K562 (cell line): ENCODE data around the gene HSDL1. TPM values are rescaled to one million over a fixed set of nuclear protein-coding genes. Genes with fewer than 3 reads are reported as not detected.
A peak's percentile ranks its signal among the peaks of the same experiment; 100 is the strongest.

Experiments
- ATAC-seq: fragments of 200-7000 bp; cut with Tn5 transposase; 3 replicates; pipeline ENCODE4 v1.9.1; 2020; ENCODE audit warnings: moderate library complexity
- BruUV-seq: library from RNA; stranded (reverse); fragments of 400-500 nt; replicated peaks from 2 replicates; lab custom pipeline; 2021; lab: Mats Ljungman, UMichigan
- CTCF ChIA-PET: fragments of 300-600 bp; formaldehyde crosslinking; extraction: SDS; loops from one replicate; lab custom pipeline; 2021; ENCODE audit warnings: low intra/inter-chr PET ratio; lab: Yijun Ruan, JAX
- POLR2A ChIA-PET: fragments of 300-600, 350-650 bp; sonication (Branson Sonifier 250); formaldehyde crosslinking; extraction: SDS; loops from one replicate; lab custom pipeline; 2021; ENCODE audit warnings: antibody characterized with exemption, inconsistent platforms; lab: Yijun Ruan, JAX
- DNase-seq, 4 experiments: peaks; one replicate each; pipeline versions ENCODE4 v3.0.0 to v3.0.0-alpha.2; 2011 to 2018; ENCODE audit warnings: low spot score in 3 of 4, mixed read lengths in 3 of 4; ENCODE audit errors: extremely low read depth in 1 of 4
- FAIRE-seq: peaks from 2 replicates; lab custom pipeline; 2011; peaks lifted over from hg19 to GRCh38; lab: Jason Lieb, UNC
- H2AFZ ChIP-seq: 2 replicates; pipeline ENCODE4 v1.6.0; 2011; ENCODE audit warnings: low read depth, low read length, control low read depth, inconsistent platforms
- H3K27ac ChIP-seq: fragments of 200-600 bp; 3 replicates; pipeline ENCODE4 v1.8.0; 2011; ENCODE audit warnings: low read depth, mild to moderate bottlenecking, control low read depth, inconsistent platforms, low read length, moderate library complexity, mixed read lengths; ENCODE audit errors: extremely low read depth
- H3K27me3 ChIP-seq, 2 experiments: fragments of 300-600 bp in 1 of 2; 2 replicates in 1 of 2; 3 replicates in 1 of 2; pipeline versions ENCODE4 v1.6.0 to v1.8.0; 2011; ENCODE audit warnings: inconsistent platforms in 2 of 2, low read length in 2 of 2, mild to moderate bottlenecking in 1 of 2, mixed read lengths in 1 of 2, moderate library complexity in 1 of 2; ENCODE audit not compliant: control insufficient read depth in 2 of 2, insufficient read depth in 2 of 2
- H3K36me3 ChIP-seq: fragments of 300-600 bp; 3 replicates; pipeline ENCODE4 v1.8.0; 2011; ENCODE audit warnings: mild to moderate bottlenecking, low read length, inconsistent platforms; ENCODE audit not compliant: control insufficient read depth, insufficient read depth
- H3K4me1 ChIP-seq, 2 experiments: fragments of 200-600 bp in 1 of 2; replicated peaks in 1 of 2; 2 replicates in 1 of 2; 3 replicates in 1 of 2; pipeline versions ENCODE4 v1.5.1 to v1.8.0; 2011; ENCODE audit warnings: inconsistent platforms in 2 of 2, low read length in 2 of 2, mild to moderate bottlenecking in 1 of 2, mixed read lengths in 1 of 2, moderate library complexity in 1 of 2; ENCODE audit not compliant: control insufficient read depth in 2 of 2, insufficient read depth in 2 of 2
- H3K4me2 ChIP-seq: 2 replicates; pipeline ENCODE4 v1.6.1; 2011; ENCODE audit warnings: low read length, control low read depth, inconsistent platforms, mixed read lengths; ENCODE audit not compliant: insufficient read depth
- H3K4me3 ChIP-seq: fragments of 200-600 bp; sonication (generic), shearing (Covaris generic); 2 replicates; pipeline ENCODE4 v1.5.1; 2016; ENCODE audit warnings: control low read depth, inconsistent platforms
- H3K79me2 ChIP-seq: fragments of 200-600 bp; 3 replicates; pipeline ENCODE4 v1.8.0; 2011; ENCODE audit warnings: low read length, inconsistent platforms; ENCODE audit not compliant: control insufficient read depth, insufficient read depth
- H3K9ac ChIP-seq, 2 experiments: 2 replicates each; pipeline versions ENCODE4 v1.6.0 to v1.6.1; 2011; ENCODE audit warnings: low read depth in 2 of 2, low read length in 2 of 2, control low read depth in 1 of 2, inconsistent platforms in 1 of 2, mild to moderate bottlenecking in 1 of 2, mixed read lengths in 1 of 2; ENCODE audit not compliant: insufficient read depth in 1 of 2
- H3K9me1 ChIP-seq: one replicate; pipeline ENCODE4 v1.6.0; 2011; ENCODE audit warnings: inconsistent platforms, mild to moderate bottlenecking, low read length, moderate library complexity; ENCODE audit not compliant: control insufficient read depth, insufficient read depth
- H3K9me3 ChIP-seq: replicated peaks from 2 replicates; pipeline ENCODE4 v1.5.1; 2011; ENCODE audit warnings: low read depth, low read length, inconsistent platforms; ENCODE audit not compliant: control insufficient read depth, insufficient read depth
- H4K20me1 ChIP-seq: replicated peaks from 2 replicates; pipeline ENCODE4 v1.6.1; 2011; ENCODE audit warnings: low read length, inconsistent platforms, mixed read lengths; ENCODE audit not compliant: control insufficient read depth, insufficient read depth
- ATF3 ChIP-seq, 2 experiments: fragments of 450-650 bp in 1 of 2; sonication (generic) in 1 of 2; formaldehyde crosslinking in 1 of 2; IDR thresholded peaks in 1 of 2; conservative IDR thresholded peaks in 1 of 2; 2 replicates each; pipeline versions ENCODE4 v1.6.1 to v1.8.1; 2016 to 2023; ENCODE audit warnings: mild to moderate bottlenecking in 2 of 2, moderate library complexity in 2 of 2, inconsistent platforms in 1 of 2, missing genetic modification reagents in 1 of 2
- CTBP1 ChIP-seq: fragments of 450-650 bp; IDR thresholded peaks from 2 replicates; pipeline ENCODE4 v1.6.1; 2016; ENCODE audit warnings: borderline replicate concordance
- NELFE ChIP-seq: IDR thresholded peaks from 2 replicates; pipeline ENCODE4 v1.6.1; 2011; ENCODE audit warnings: mild to moderate bottlenecking; ENCODE audit not compliant: insufficient read depth, insufficient read length
- ZEB2 ChIP-seq: fragments of 450-650 bp; IDR thresholded peaks from 2 replicates; pipeline ENCODE4 v1.6.1; 2016
- WGBS: fragments of 100-300 bp; shearing (Covaris generic); methylation state at CpG from one replicate; pipeline ENCODE4 v1.1.6; 2016; ENCODE audit warnings: low coverage, mixed read lengths; ENCODE audit not compliant: insufficient coverage; ENCODE audit errors: missing lambda C conversion rate; 5-methylcytosine and 5-hydroxymethylcytosine counted together
- in situ Hi-C: fragments of 300-500 bp; cut with MboI; formaldehyde crosslinking; loops from 4 replicates; pipeline ENCODE4 v1.15.0; 2018; ENCODE audit warnings: inconsistent platforms, mixed read lengths
- intact Hi-C: fragments of 100-400 bp; cut with micrococcal nuclease; formaldehyde crosslinking; loops from 2 replicates; pipeline ENCODE4 v1.14.2; 2022
- polyA plus RNA-seq, 8 experiments: library from polyadenylated mRNA; depleted of rRNA in 4 of 8; stranded (reverse) in 5 of 8; unstranded in 3 of 8; fragments of >200 nt; fragmentation: Nextera tagmentation in 2 of 8; fragmentation: Illumina TruSeq in 1 of 8; extraction: Ambion mirVana in 2 of 8; extraction: Trizol in 1 of 8; gene quantifications; 2 replicates each; pipeline versions ENCODE4 v1.2.1 to v1.2.3, GENCODE V29; 2011 to 2014; ENCODE audit warnings: inconsistent platforms in 1 of 8, missing spikeins in 1 of 8
- total RNA-seq, 7 experiments: library from RNA; depleted of rRNA in 6 of 7; stranded (reverse); fragments of >200 nt in 6 of 7; fragmentation: Illumina TruSeq in 2 of 7; extraction: Trizol in 2 of 7; gene quantifications; 2 replicates each; pipeline versions ENCODE4 v1.2.1 to v1.2.3, GENCODE V29; 2011 to 2021; ENCODE audit warnings: low replicate concordance in 1 of 7

The HSDL1 gene
- total and polyA plus RNA-seq, 9 of the 15 experiments (the other 6 are each of a cell fraction or from before 2014, with no cell fraction given), result 14.8 to 41.2 (median 27.7) TPM

DNA sequence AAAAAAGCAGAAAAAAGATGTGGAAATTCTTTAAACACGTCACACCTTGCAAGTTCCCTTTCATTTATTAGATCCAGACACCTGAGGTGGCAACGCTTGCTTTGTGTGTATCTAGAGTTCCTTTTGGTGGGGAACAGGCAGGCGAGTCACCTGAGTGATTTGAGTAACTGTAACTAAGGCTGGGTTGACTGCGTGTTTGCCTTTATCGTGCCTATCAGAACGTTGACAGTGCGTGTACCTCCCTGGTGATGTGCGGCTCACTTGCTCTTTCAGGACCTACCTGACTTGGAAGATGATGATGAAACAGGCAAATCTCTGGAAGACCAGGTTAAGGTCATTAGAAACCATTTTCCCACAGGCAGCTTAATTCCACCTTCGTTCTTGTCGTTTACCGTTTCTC lies 29.4 kb upstream of the HSDL1 start:
- DNase-seq, result no peak
- Histone ChIP-seq H3K4me1 (peaks cover 7 to 32% of the 10 kb centered on the region in 2 experiments; a peak in 3 of 5 replicates), H3K9me3 (no peaks in the 10 kb centered on the region), H3K27me3 (peaks cover 11 to 35% of the 10 kb centered on the region in 2 experiments; a peak in 4 of 5 replicates), H3K4me2 (no peak overlapping the region; the same call in 1 of the 2 replicates), H4K20me1 (peaks cover 20% of the 10 kb centered on the region), H2AFZ (no peak overlapping the region; the same call in 1 of the 2 replicates), H3K36me3 (peaks cover 18% of the 10 kb centered on the region; the same call in 1 of the 3 replicates), H3K9me1 (no peaks in the 10 kb centered on the region), H3K9ac (no peak overlapping the region), H3K79me2 (no peaks in the 10 kb centered on the region)
- POLR2A ChIA-PET, result no interaction called here
- ATAC-seq, result no peak
- in situ Hi-C loops, result no loop called here
- intact Hi-C loops, result loop anchor here (2.0 kb wide), 1 partner anchor 34 kb away; no protein-coding TSS in a partner anchor
- CTCF ChIA-PET, result interaction anchor here (1.8 kb wide), 1 partner anchor 89 kb away, joined by 10 read pairs; no protein-coding TSS in a partner anchor
- BruUV-seq, result no TSS peak
- peak; percentile 49 for FAIRE-seq
- TF ChIP-seq CTBP1, result 0 out of 2 replicates have a peak, but pooled peaks have one; percentile 41
- no peak for TF ChIP-seq NELFE
- TF ChIP-seq ATF3 (IDR thresholded peaks at IDR 0.05), result peak; percentile 54; the same call in 1 of the 2 replicates
- no peak for TF ChIP-seq ATF3 (CRISPR knock-in tag; conservative IDR thresholded peaks at IDR 0.05)
- TF ChIP-seq ZEB2, result 0 out of 2 replicates have a peak, but pooled peaks have one; percentile 21
- TF ChIP-seq, all 486 proteins: peak for 3
- Histone ChIP-seq H3K27ac (no peak overlapping the region), H3K4me3 (no peak overlapping the region)
- 2% methylated on average over 11 of the region's 11 CpGs for WGBS
